WTC11 (cell line): ENCODE measurements around the gene LGALS8.

Experiments used
- AFF4 ChIP-seq: sonication (generic); formaldehyde crosslinking; IDR thresholded peaks from 2 replicates; pipeline ENCODE4 v1.8.1; 2023; ENCODE audit warnings: mild to moderate bottlenecking, missing genetic modification reagents, borderline replicate concordance
- ATF3 ChIP-seq: sonication (generic); formaldehyde crosslinking; conservative IDR thresholded peaks from 2 replicates; pipeline ENCODE4 v1.8.1; 2022; ENCODE audit warnings: mild to moderate bottlenecking, missing genetic modification reagents
- CTCF ChIP-seq: fragments of 200-600 bp; IDR thresholded peaks from 2 replicates; pipeline ENCODE4 v1.8.0; 2022; ENCODE audit warnings: antibody characterized with exemption
- SMAD3 ChIP-seq: sonication (generic); formaldehyde crosslinking; IDR thresholded peaks from 2 replicates; pipeline ENCODE4 v1.8.0; 2022; ENCODE audit warnings: missing genetic modification reagents, mild to moderate bottlenecking, borderline replicate concordance
- TF ChIP-seq, protein P1 (sequence below): sonication (generic); formaldehyde crosslinking; IDR thresholded peaks from 2 replicates; pipeline ENCODE4 v1.8.1; 2022; ENCODE audit warnings: low read depth, missing genetic modification reagents, borderline replicate concordance

DNA sequence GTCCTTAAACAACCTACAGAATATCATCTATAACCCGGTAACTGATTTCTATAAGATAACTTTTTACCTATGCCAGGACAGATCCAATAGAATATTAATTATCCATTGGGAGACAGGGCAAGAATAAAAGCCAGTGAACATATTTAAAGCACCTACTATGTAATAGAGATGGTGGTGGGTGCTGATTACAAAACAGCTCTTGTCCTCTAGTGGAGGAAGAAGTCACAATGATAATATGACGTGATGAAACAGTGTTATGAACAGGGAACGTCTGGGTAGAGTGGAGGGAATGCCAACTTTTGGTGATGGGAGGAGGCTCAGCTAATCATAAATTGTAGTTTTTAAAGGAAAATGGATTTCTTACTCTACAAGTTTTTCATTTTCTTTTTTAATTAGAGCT, 2.3 kb downstream of the LGALS8 start:
- TF ChIP-seq AFF4, result no peak
- TF ChIP-seq CTCF, result no peak
- TF ChIP-seq SMAD3 (CRISPR knock-in tag), result no peak
- TF ChIP-seq, protein P1, sequence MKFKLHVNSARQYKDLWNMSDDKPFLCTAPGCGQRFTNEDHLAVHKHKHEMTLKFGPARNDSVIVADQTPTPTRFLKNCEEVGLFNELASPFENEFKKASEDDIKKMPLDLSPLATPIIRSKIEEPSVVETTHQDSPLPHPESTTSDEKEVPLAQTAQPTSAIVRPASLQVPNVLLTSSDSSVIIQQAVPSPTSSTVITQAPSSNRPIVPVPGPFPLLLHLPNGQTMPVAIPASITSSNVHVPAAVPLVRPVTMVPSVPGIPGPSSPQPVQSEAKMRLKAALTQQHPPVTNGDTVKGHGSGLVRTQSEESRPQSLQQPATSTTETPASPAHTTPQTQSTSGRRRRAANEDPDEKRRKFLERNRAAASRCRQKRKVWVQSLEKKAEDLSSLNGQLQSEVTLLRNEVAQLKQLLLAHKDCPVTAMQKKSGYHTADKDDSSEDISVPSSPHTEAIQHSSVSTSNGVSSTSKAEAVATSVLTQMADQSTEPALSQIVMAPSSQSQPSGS (CRISPR knock-in tag), result no peak
- TF ChIP-seq ATF3, result no peak
